Mesodermal cell (in vitro differentiated cells): Measurements from ENCODE around the gene GPR4.

Experiments used
- H3K27ac ChIP-seq: 2 replicates; pipeline ENCODE4 v1.7.0; 2013; ENCODE audit warnings: mild to moderate bottlenecking, low read depth, low read length, moderate library complexity; ENCODE audit not compliant: severe bottlenecking
- H3K36me3 ChIP-seq: 2 replicates; pipeline ENCODE4 v1.7.1; 2013; ENCODE audit warnings: mild to moderate bottlenecking, low read length, moderate library complexity; ENCODE audit not compliant: control insufficient read depth, insufficient read depth
- H3K4me1 ChIP-seq: one replicate; pipeline ENCODE4 v1.7.1; 2013; ENCODE audit warnings: mild to moderate bottlenecking, low read length; ENCODE audit not compliant: insufficient read depth, control insufficient read depth, poor library complexity, severe bottlenecking
- H3K4me3 ChIP-seq: 2 replicates; pipeline ENCODE4 v1.7.0; 2013; ENCODE audit warnings: low read length, control low read depth, mild to moderate bottlenecking; ENCODE audit not compliant: insufficient read depth, poor library complexity, severe bottlenecking; ENCODE audit errors: extremely low read depth
- H3K9me3 ChIP-seq: 2 replicates; pipeline ENCODE4 v1.7.1; 2013; ENCODE audit warnings: mild to moderate bottlenecking, low read length, moderate library complexity; ENCODE audit not compliant: control insufficient read depth
- WGBS, 2 experiments: methylation state at CpG; one replicate each; pipeline ENCODE4 v1.1.5; 2013; ENCODE audit warnings: missing lambda C conversion rate in 2 of 2; ENCODE audit not compliant: insufficient coverage in 2 of 2; 5-methylcytosine and 5-hydroxymethylcytosine counted together

GPR4 gene

GRCh38 chr19:45568732-45569131 lies 33.3 kb downstream of the GPR4 start:
- 88 to 91% methylated on average over 3 of the region's 3 CpGs for WGBS, 2 experiments
- Histone ChIP-seq H3K4me1 (no peaks in the 10 kb centered on the region), H3K9me3 (no peaks in the 10 kb centered on the region), H3K4me3 (no peak overlapping the region), H3K36me3 (peaks cover 3% of the 10 kb centered on the region), H3K27ac (no peak overlapping the region)

- Histone ChIP-seq H3K27ac (no peak overlapping the region), H3K9me3 (no peaks in the 10 kb centered on the region), H3K4me3 (no peak overlapping the region), H3K36me3 (peaks cover 3% of the 10 kb centered on the region), H3K4me1 (no peaks in the 10 kb centered on the region)
- no CpG with 5 or more reads among the region's 2 CpGs for WGBS, 2 experiments
Observed at GRCh38 chr19:45567609-45568008, 34.4 kb downstream of the GPR4 start.

GRCh38 chr19:45564131-45564780 lies 37.8 kb downstream of the GPR4 start:
- Histone ChIP-seq H3K9me3 (no peaks in the 10 kb centered on the region), H3K36me3 (no peaks in the 10 kb centered on the region), H3K4me3 (no peak overlapping the region), H3K27ac (no peak overlapping the region), H3K4me1 (no peaks in the 10 kb centered on the region)
- 46 to 51% methylated on average over 3 to 5 of the region's 5 CpGs for WGBS, 2 experiments

GRCh38 chr19:45560686-45561085 lies 41.3 kb downstream of the GPR4 start:
- no peaks in the 10 kb centered on the region for H3K9me3 ChIP-seq
- no peaks in the 10 kb centered on the region for H3K4me1 ChIP-seq
- 89 to 94% methylated on average over 5 to 10 of the region's 11 CpGs for WGBS, 2 experiments
- no peak overlapping the region for H3K4me3 ChIP-seq
- H3K27ac ChIP-seq, result no peak overlapping the region
- H3K36me3 ChIP-seq, result no peaks in the 10 kb centered on the region

GRCh38 chr19:45560038-45560437 lies 42.0 kb downstream of the GPR4 start:
- Histone ChIP-seq H3K27ac (no peak overlapping the region), H3K4me1 (no peaks in the 10 kb centered on the region), H3K4me3 (no peak overlapping the region), H3K9me3 (no peaks in the 10 kb centered on the region), H3K36me3 (no peaks in the 10 kb centered on the region)
- WGBS, 2 experiments, result 88 to 94% methylated on average over 5 of the region's 5 CpGs

- H3K4me1 ChIP-seq, result no peaks in the 10 kb centered on the region
- peaks cover 5% of the 10 kb centered on the region for H3K36me3 ChIP-seq
- no peaks in the 10 kb centered on the region for H3K9me3 ChIP-seq
- H3K27ac ChIP-seq, result no peak overlapping the region
- no peak overlapping the region for H3K4me3 ChIP-seq
- 49 to 53% methylated on average over 7 to 8 of the region's 10 CpGs for WGBS, 2 experiments
Observed at GRCh38 chr19:45558399-45558878, 43.6 kb downstream of the GPR4 start.

- Histone ChIP-seq H3K4me3 (no peak overlapping the region), H3K27ac (no peak overlapping the region), H3K4me1 (no peaks in the 10 kb centered on the region), H3K36me3 (peaks cover 13% of the 10 kb centered on the region), H3K9me3 (no peaks in the 10 kb centered on the region)
- WGBS, 2 experiments, result 95% methylated on average over 3 to 5 of the region's 5 CpGs
Observed at GRCh38 chr19:45556835-45557234, 45.2 kb downstream of the GPR4 start.

GRCh38 chr19:45554481-45554880 lies 47.5 kb downstream of the GPR4 start:
- no peaks in the 10 kb centered on the region for H3K9me3 ChIP-seq
- no peak overlapping the region for H3K27ac ChIP-seq
- no peak overlapping the region for H3K4me3 ChIP-seq
- H3K4me1 ChIP-seq, result no peaks in the 10 kb centered on the region
- peaks cover 13% of the 10 kb centered on the region for H3K36me3 ChIP-seq
- WGBS, 2 experiments, result 100% methylated on average over 1 of the region's 1 CpG; no CpG with 5 or more reads in 1 of the 2 experiments

- Histone ChIP-seq H3K9me3 (no peaks in the 10 kb centered on the region), H3K4me1 (no peaks in the 10 kb centered on the region), H3K36me3 (peaks cover 13% of the 10 kb centered on the region), H3K4me3 (no peak overlapping the region), H3K27ac (no peak overlapping the region)
- whole genome bisulfite sequencing, 2 experiments, result 89 to 94% methylated on average over 31 to 34 of the region's 34 CpGs
Observed at GRCh38 chr19:45553464-45553863, 48.5 kb downstream of the GPR4 start.

- H3K9me3 ChIP-seq, result no peaks in the 10 kb centered on the region
- no peaks in the 10 kb centered on the region for H3K4me1 ChIP-seq
- H3K27ac ChIP-seq, result no peak overlapping the region
- H3K4me3 ChIP-seq, result no peak overlapping the region
- H3K36me3 ChIP-seq, result peaks cover 5% of the 10 kb centered on the region
- WGBS, 2 experiments, result 78 to 85% methylated on average over 7 to 9 of the region's 9 CpGs
Observed at GRCh38 chr19:45547965-45548609, 53.9 kb downstream of the GPR4 start.

GRCh38 chr19:45547211-45547770 lies 54.7 kb downstream of the GPR4 start:
- Histone ChIP-seq H3K9me3 (no peaks in the 10 kb centered on the region), H3K27ac (no peak overlapping the region), H3K36me3 (no peaks in the 10 kb centered on the region), H3K4me1 (no peaks in the 10 kb centered on the region), H3K4me3 (no peak overlapping the region)
- 92 to 95% methylated on average over 6 to 8 of the region's 10 CpGs for WGBS, 2 experiments
